ENCODE measurements around the gene HS6ST2. TPM values are rescaled to one million over a fixed set of nuclear protein-coding genes. Genes with fewer than 3 reads are reported as not detected.

HS6ST2 gene
- total and polyA plus RNA-seq, 12 donors: 0.13 to 1.2 (median 0.26) TPM; not detected in 3

DNA sequence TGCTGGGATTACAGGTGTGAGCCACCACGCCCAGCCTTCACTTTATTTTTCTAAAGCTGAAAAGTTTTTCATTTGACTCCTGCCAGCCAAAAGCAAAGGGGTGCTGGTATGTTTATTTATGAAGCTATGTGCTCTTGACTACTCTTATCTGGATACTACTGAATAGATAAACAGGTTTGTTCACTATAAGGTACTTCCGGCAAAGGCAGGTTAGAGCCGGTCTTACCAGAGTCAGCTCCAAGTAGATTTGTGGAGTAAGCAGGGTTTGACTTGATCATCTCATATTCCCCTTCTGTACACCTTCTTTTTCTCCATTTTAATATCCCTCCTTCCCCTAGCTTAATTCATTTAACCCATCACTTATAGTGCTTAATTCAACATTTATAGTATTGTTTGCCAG is 294.2 kb downstream of the HS6ST2 start:
- no peak for ATAC-seq
- no peak overlapping the region for H3K27ac ChIP-seq
- TF ChIP-seq CTCF (IDR thresholded peaks at IDR 0.05): no peak
- no peaks in the 10 kb centered on the region for H3K9me3 ChIP-seq
- intact Hi-C loops (cut with DNase I): no loop called here
- H3K4me1 ChIP-seq: no peaks in the 10 kb centered on the region
- no peak for DNase-seq
- 80 to 92% methylated on average over 3 of the region's 3 CpGs for WGBS, 2 donors
- H3K4me3 ChIP-seq: no peak overlapping the region
- H3K27me3 ChIP-seq: peaks cover 0 to 67% (median 0%) of the 10 kb centered on the region in 7 donors
- no peaks in the 10 kb centered on the region for H3K36me3 ChIP-seq

DNA sequence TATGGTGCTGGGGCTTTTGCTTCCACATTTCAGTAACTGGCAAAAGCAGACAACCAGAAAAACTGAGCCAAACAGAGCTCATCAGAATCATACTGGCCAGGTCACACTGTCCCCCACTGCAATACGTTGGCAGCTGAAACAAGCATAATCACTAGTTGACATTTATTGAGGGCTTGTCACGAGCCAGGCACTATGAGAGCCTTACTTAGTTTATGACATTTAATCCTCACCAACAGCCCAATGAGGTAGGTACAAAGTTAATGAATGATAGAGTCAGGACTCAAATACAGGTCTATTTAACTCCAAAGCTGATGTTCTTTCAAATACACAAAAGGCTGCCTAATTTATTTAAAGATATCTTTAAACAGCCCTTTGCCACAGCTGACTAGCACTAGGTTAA is 295.6 kb downstream of the HS6ST2 start:
- H3K9me3 ChIP-seq: no peaks in the 10 kb centered on the region
- no peak overlapping the region for H3K4me3 ChIP-seq
- no peaks in the 10 kb centered on the region for H3K36me3 ChIP-seq
- TF ChIP-seq CTCF (IDR thresholded peaks at IDR 0.05): no peak
- DNase-seq: no peak
- ATAC-seq: no peak
- peaks cover 0 to 56% (median 0%) of the 10 kb centered on the region in 7 donors for H3K27me3 ChIP-seq
- no peaks in the 10 kb centered on the region for H3K4me1 ChIP-seq
- WGBS, 2 donors: 42 to 51% methylated on average over 2 of the region's 2 CpGs
- H3K27ac ChIP-seq: no peak overlapping the region
- intact Hi-C loops (cut with DNase I): no loop called here

DNA sequence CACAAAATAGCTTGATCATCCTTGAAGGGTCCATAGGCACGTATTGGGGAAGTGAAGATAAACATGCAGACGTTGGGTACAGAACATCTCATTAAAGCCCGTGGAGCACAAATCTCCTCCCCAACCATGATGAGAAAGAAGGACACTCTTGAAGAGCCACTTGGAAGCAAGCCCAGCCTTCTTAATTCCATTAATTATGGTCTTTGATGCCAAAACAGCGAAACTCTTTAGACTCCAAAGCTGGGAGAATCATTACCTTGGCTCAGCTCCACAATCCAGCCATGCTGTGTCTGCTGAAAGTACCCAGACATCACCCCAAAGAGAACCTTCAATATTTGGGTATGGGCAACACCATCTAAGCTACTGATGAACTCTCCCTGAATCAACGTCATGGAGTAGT is 300.6 kb downstream of the HS6ST2 start:
- H3K4me1 ChIP-seq: no peaks in the 10 kb centered on the region
- no peak for TF ChIP-seq CTCF (IDR thresholded peaks at IDR 0.05)
- H3K36me3 ChIP-seq: no peaks in the 10 kb centered on the region
- no peaks in the 10 kb centered on the region for H3K9me3 ChIP-seq
- DNase-seq (no peak), ATAC-seq (no peak)
- no peak overlapping the region for H3K4me3 ChIP-seq
- H3K27me3 ChIP-seq: peaks cover 0 to 63% (median 0%) of the 10 kb centered on the region in 7 donors
- WGBS, 2 donors: 81 to 82% methylated on average over 5 of the region's 5 CpGs
- intact Hi-C loops (cut with DNase I): no loop called here
- no peak overlapping the region for H3K27ac ChIP-seq

DNA sequence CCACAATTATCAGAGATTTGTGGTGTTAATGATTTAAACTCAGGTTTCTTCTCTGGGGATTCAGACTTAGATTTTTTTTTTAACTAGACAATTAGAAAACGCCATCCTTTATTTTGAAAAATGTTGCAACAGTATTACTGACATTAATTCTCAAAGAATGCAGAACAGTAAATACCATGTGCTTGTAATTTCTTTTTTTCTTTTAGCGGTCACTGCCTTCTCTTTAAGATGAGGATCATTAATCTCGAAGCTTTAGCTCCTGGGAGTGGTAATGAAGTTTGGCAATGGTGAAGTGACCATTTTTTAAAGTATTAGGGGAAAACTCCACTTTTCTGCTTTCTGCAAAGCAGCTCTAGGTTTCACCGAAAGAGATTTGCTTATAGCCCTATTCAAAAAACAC is 305.6 kb downstream of the HS6ST2 start:
- 80 to 85% methylated on average over 4 of the region's 4 CpGs for WGBS, 2 donors
- Histone ChIP-seq H3K4me3 (no peak overlapping the region), H3K36me3 (no peaks in the 10 kb centered on the region), H3K9me3 (no peaks in the 10 kb centered on the region), H3K4me1 (no peaks in the 10 kb centered on the region), H3K27ac (no peak overlapping the region), H3K27me3 (peaks cover 0 to 68% (median 0%) of the 10 kb centered on the region in 7 donors)
- TF ChIP-seq CTCF (IDR thresholded peaks at IDR 0.05): no peak
- no peak for DNase-seq
- intact Hi-C loops (cut with DNase I): no loop called here
- no peak for ATAC-seq
